Dedifferentiated amniotic fluid mesenchymal stem cell (primary cell): Measurements from ENCODE around the gene NR1I2.

Source experiments
- DNase-seq: peaks from one replicate; pipeline ENCODE4 v3.0.0-alpha.2; 2016; ENCODE audit errors: extremely low spot score

NR1I2 gene

GRCh38 chr3:119819806-119820205, 37.9 kb downstream of the NR1I2 start:
- DNase-seq, result no peak

GRCh38 chr3:119825820-119826219, 43.9 kb downstream of the NR1I2 start:
- DNase-seq, result no peak

DNA sequence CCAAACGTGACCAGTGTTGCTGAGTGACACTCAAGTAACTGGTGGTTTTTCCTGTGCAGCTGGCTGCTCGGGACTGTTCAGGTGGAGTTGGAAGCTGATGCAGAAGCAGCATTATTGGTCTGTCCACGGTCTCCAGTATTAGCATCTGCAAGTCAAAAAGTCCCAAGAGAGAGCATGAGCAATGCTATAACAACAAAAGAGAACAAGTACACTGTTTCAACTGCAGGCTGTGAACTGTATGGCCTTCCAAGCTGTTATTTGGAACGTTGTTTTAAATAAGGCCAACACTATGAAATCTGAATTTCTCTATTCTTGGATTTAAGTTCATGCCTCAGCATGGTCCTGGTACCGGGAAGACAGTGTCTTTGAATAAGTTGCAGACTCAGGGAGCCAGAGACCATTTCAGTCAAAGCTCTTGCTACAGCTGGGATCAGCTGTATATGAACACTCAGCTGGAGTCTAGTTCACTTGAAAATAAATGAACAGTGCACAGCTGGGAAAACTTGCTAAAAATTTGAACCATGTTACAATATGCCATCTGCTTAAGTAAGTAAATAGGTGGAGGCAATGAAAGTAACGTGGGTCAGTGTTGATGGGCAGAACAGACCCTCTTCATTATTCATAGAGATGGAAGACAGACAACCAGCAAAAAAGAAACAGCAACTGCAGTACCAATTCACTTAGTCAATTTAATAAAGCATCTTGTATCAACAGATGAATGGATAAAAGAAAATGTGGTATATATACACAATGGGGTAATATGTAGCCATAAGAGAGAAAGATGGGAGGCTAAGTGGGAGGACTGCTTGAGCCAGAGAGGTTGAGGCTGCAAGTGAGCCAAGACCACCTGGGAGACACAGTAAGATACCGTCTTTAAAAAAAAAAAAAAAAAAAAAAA, 45.1 kb downstream of the NR1I2 start:
- no peak for DNase-seq

GRCh38 chr3:119829420-119829819, 47.5 kb downstream of the NR1I2 start:
- no peak for DNase-seq

GRCh38 chr3:119831022-119831421, 49.1 kb downstream of the NR1I2 start:
- no peak for DNase-seq

DNA sequence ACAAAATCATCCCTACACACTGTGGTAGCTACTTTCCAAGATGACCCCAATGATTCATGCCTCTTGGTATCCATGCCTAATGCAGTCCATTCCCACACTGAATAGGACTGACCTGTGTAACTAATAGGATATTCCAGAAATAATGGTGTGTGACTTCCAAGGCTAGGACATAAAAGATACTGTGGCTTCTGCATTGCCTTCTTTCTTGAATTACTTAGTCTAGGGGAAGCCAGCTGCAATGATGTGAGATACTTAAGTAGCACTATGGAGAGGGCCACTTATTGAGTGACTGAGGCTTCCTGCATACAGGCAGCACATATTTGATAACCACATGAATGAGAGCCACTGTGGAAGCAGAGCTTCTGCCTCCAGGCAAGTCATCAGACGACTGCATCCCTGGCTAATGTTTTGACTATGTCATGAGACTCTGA, 50.1 kb downstream of the NR1I2 start:
- no peak for DNase-seq

- DNase-seq, result no peak
Measured at GRCh38 chr3:119834754-119835370, 53.0 kb downstream of the NR1I2 start.

DNA sequence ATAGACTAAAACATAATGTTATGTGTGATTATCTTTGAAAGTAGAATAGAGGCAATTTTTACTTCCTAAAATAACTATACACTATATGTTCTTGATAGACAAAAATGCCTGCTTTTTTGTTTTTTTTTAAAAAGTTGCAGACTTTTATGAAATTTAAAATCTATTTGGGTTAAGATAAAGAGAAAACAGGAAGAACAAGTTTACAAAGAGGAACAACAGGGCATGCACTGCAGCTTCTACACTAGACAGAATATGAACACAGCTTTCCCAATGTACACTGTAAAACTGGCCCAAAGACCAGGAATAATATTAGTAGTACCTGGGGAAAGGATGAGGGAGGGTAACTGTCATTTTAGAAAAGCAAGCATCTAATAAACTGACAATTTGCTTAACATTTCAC, 53.7 kb downstream of the NR1I2 start:
- DNase-seq, result no peak

GRCh38 chr3:119841808-119842471, 60.0 kb downstream of the NR1I2 start:
- peak; percentile 10 for DNase-seq

DNA sequence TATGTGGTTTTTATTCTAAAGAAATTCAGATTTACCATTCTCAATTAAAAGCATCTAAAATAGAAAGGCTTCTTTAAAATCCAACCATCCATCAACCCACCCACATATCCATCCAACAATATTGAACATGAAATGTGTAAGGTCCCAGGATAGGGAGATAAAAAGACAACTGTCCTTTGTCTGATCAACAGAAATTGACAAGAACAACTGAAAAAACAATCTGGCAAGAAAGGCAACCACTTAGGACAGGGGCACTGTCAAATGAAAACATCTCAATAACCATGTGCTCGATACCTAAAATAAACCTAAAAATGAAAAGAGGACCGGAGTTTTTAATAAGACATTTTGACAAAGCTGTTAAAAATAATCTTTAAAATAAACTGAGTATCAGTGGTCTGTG, 67.2 kb downstream of the NR1I2 start:
- no peak for DNase-seq

- no peak for DNase-seq
Measured at GRCh38 chr3:119856695-119857094, 74.8 kb downstream of the NR1I2 start.

GRCh38 chr3:119858957-119859356, 77.1 kb downstream of the NR1I2 start:
- no peak for DNase-seq

GRCh38 chr3:119859728-119860127, 77.8 kb downstream of the NR1I2 start:
- DNase-seq, result no peak

- DNase-seq, result no peak
Measured at GRCh38 chr3:119861681-119862080, 79.8 kb downstream of the NR1I2 start.

DNA sequence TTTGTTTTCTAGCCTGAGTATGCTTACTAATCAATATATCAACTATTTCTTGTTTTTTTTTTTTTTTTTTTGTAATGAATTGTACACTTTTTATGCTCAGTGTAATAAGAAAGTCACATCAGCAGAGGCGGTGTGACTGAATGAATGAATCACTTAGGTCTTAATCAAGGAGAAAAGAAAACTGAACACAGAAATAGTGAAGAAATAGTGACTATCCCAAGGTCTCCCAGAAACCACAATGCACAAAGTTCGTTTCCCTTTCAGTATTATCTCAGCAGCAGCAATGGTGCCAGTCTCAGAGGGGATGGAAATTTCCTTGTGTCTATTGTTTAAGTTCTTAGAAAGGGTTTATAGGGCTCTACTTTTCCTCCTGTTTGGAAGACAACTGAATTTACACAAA, 80.7 kb downstream of the NR1I2 start:
- no peak for DNase-seq

DNA sequence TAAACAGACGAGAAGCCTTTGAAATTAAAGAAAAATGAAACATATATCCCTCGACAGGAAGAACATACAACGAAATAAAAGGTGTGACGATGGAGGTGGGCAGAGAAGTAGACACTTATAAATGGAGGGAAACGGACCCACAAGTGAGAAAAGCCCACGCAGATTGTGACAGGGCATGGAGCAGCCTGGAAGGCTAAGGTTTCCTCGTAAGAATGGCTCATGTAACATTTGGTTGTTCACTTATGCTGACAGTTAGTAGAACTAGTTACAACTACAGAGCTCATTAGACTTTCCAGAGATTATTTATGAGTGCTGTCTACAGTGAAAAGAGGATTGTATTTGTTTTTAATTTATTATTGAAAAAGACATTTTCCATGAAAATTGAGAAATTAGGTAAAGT, 82.6 kb downstream of the NR1I2 start:
- no peak for DNase-seq
